ENCODE data around the gene RBM39. TPM values are rescaled to one million over a fixed set of nuclear protein-coding genes. Genes with fewer than 3 reads are reported as not detected.

RBM39 gene
- total and polyA plus RNA-seq, 10 of the 15 experiments (the other 5 are each of a cell fraction or from before 2014, with no cell fraction given), result 135 to 280 (median 217) TPM

GRCh38 chr20:35695245-35695749, 46.8 kb downstream of the RBM39 start:
- no peaks in the 10 kb centered on the region; a peak in 2 of 4 replicates for H3K36me3 ChIP-seq (ENCODE audit: control insufficient read depth in 2 of 2, insufficient read depth in 2 of 2, low read length in 1 of 2)
- CTCF ChIA-PET, result no interaction called here
- no peak overlapping the region for H3K4me3 ChIP-seq
- in situ Hi-C loops (cut with MboI), result no loop called here
- no peaks in the 10 kb centered on the region for H4K20me1 ChIP-seq (ENCODE audit: control insufficient read depth, insufficient read depth)
- H3K27me3 ChIP-seq (replicated peaks in 1 of 2; ENCODE audit: control insufficient read depth in 2 of 2, insufficient read depth in 2 of 2, low read length in 1 of 2), result no peaks in the 10 kb centered on the region
- FAIRE-seq, result no peak
- H3K27ac ChIP-seq (ENCODE audit: control insufficient read depth, insufficient read depth), result no peak overlapping the region
- SMC1A ChIA-PET (ENCODE audit: uncharacterized antibody, unreplicated experiment), result no interaction called here
- no peak overlapping the region for H3K9ac ChIP-seq (ENCODE audit: control insufficient read depth, insufficient read depth, low read length)
- no peak overlapping the region for H2AFZ ChIP-seq (ENCODE audit: control insufficient read depth, low read depth, low read length)
- no peak for ATAC-seq
- POLR2A ChIA-PET, result no interaction called here
- no peak overlapping the region for H3K4me2 ChIP-seq (ENCODE audit: control insufficient read depth, insufficient read depth)
- intact Hi-C loops (cut with micrococcal nuclease; ENCODE audit: unreplicated experiment), result loop anchor here (5.0 kb wide), 1 partner anchor 93 kb away; no protein-coding TSS in a partner anchor
- BruUV-seq (replicated peaks), result no TSS peak
- WGBS (ENCODE audit: insufficient coverage, insufficient replicate concordance, low lambda C conversion rate, missing lambda C conversion rate), result 4% methylated on average over 2 of the region's 2 CpGs
- H3K79me2 ChIP-seq (ENCODE audit: control insufficient read depth, insufficient read depth, low read length), result peaks cover 21% of the 10 kb centered on the region
- RAD21 ChIA-PET (ENCODE audit: unreplicated experiment), result no interaction called here
- TF ChIP-seq SPI1 (IDR thresholded peaks at IDR 0.05; ENCODE audit: borderline replicate concordance, insufficient read depth, low read depth, low read length) (no peak), RAD21 (IDR thresholded peaks at IDR 0.05; ENCODE audit: insufficient read depth, low read depth, low read length) (0 out of 2 replicates have a peak, but pooled peaks have one; percentile 2)
- H3K4me1 ChIP-seq (ENCODE audit: control insufficient read depth, insufficient read depth, low read length), result 0 out of 2 replicates have a peak, but pooled peaks cover 8% of the 10 kb centered on the region
- DNase-seq (ENCODE audit: low read depth, low spot score), result no peak
- no peaks in the 10 kb centered on the region for H3K9me3 ChIP-seq (replicated peaks; ENCODE audit: control insufficient read depth, insufficient read depth, low read length)

GRCh38 chr20:35690265-35690664, 51.8 kb downstream of the RBM39 start:
- WGBS (ENCODE audit: insufficient coverage, insufficient replicate concordance, low lambda C conversion rate, missing lambda C conversion rate), result 94% methylated on average over 4 of the region's 4 CpGs
- H3K9ac ChIP-seq (ENCODE audit: control insufficient read depth, insufficient read depth, low read length), result no peak overlapping the region
- H3K27me3 ChIP-seq (replicated peaks in 1 of 2; ENCODE audit: control insufficient read depth in 2 of 2, insufficient read depth in 2 of 2, low read length in 1 of 2), result no peaks in the 10 kb centered on the region
- ChIA-PET CTCF (interaction anchor here (1.1 kb wide), 1 partner anchor 194 kb away, joined by 3 read pairs; no protein-coding TSS in a partner anchor), RAD21 (ENCODE audit: unreplicated experiment) (interaction anchor here (0.7 kb wide), 1 partner anchor 254 kb away, joined by 4 read pairs; no protein-coding TSS in a partner anchor), POLR2A (no interaction called here), SMC1A (ENCODE audit: uncharacterized antibody, unreplicated experiment) (no interaction called here)
- FAIRE-seq (no peak), DNase-seq (ENCODE audit: low read depth, low spot score) (no peak), ATAC-seq (no peak)
- no peaks in the 10 kb centered on the region for H3K9me3 ChIP-seq (replicated peaks; ENCODE audit: control insufficient read depth, insufficient read depth, low read length)
- no TSS peak for BruUV-seq (replicated peaks)
- H3K4me1 ChIP-seq (ENCODE audit: control insufficient read depth, insufficient read depth, low read length), result no peaks in the 10 kb centered on the region
- no peak overlapping the region for H3K27ac ChIP-seq (ENCODE audit: control insufficient read depth, insufficient read depth)
- H2AFZ ChIP-seq (ENCODE audit: control insufficient read depth, low read depth, low read length), result no peak overlapping the region
- H3K4me2 ChIP-seq (ENCODE audit: control insufficient read depth, insufficient read depth), result no peak overlapping the region
- H4K20me1 ChIP-seq (ENCODE audit: control insufficient read depth, insufficient read depth), result no peaks in the 10 kb centered on the region
- in situ Hi-C loops (cut with MboI) (no loop called here), intact Hi-C loops (cut with micrococcal nuclease; ENCODE audit: unreplicated experiment) (no loop called here)
- H3K4me3 ChIP-seq, result no peak overlapping the region
- no peaks in the 10 kb centered on the region; a peak in 3 of 4 replicates for H3K36me3 ChIP-seq (ENCODE audit: control insufficient read depth in 2 of 2, insufficient read depth in 2 of 2, low read length in 1 of 2)
- H3K79me2 ChIP-seq (ENCODE audit: control insufficient read depth, insufficient read depth, low read length), result no peaks in the 10 kb centered on the region
- no peak for TF ChIP-seq ZNF217 (IDR thresholded peaks at IDR 0.05)
- TF ChIP-seq NR2F1 (conservative IDR thresholded peaks at IDR 0.05), result no peak
- TF ChIP-seq IKZF1 (conservative IDR thresholded peaks at IDR 0.05), result no peak
- no peak for TF ChIP-seq BCL11A (IDR thresholded peaks at IDR 0.05; ENCODE audit: low read depth, low read length)
- no peak for TF ChIP-seq ZNF384 (IDR thresholded peaks at IDR 0.05; ENCODE audit: borderline replicate concordance, low read depth, low read length)
- no peak for TF ChIP-seq RB1 (IDR thresholded peaks at IDR 0.05; ENCODE audit: borderline replicate concordance)
- no peak for TF ChIP-seq EZH2 (IDR thresholded peaks at IDR 0.05; ENCODE audit: borderline replicate concordance, control insufficient read depth, low read depth, low read length)
- TF ChIP-seq HDAC6 (IDR thresholded peaks at IDR 0.05; ENCODE audit: unreplicated experiment), result no peak
- no peak for TF ChIP-seq ZNF274 (IDR thresholded peaks at IDR 0.05; ENCODE audit: insufficient read depth, insufficient read length)
- TF ChIP-seq, protein P1, sequence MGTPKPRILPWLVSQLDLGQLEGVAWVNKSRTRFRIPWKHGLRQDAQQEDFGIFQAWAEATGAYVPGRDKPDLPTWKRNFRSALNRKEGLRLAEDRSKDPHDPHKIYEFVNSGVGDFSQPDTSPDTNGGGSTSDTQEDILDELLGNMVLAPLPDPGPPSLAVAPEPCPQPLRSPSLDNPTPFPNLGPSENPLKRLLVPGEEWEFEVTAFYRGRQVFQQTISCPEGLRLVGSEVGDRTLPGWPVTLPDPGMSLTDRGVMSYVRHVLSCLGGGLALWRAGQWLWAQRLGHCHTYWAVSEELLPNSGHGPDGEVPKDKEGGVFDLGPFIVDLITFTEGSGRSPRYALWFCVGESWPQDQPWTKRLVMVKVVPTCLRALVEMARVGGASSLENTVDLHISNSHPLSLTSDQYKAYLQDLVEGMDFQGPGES (IDR thresholded peaks at IDR 0.05), result no peak
- TF ChIP-seq MEF2B (IDR thresholded peaks at IDR 0.05; ENCODE audit: partially characterized antibody, poor library complexity, severe bottlenecking), result no peak
- no peak for TF ChIP-seq BRCA1 (IDR thresholded peaks at IDR 0.05; ENCODE audit: low read depth, low read length)
- TF ChIP-seq, protein P2, sequence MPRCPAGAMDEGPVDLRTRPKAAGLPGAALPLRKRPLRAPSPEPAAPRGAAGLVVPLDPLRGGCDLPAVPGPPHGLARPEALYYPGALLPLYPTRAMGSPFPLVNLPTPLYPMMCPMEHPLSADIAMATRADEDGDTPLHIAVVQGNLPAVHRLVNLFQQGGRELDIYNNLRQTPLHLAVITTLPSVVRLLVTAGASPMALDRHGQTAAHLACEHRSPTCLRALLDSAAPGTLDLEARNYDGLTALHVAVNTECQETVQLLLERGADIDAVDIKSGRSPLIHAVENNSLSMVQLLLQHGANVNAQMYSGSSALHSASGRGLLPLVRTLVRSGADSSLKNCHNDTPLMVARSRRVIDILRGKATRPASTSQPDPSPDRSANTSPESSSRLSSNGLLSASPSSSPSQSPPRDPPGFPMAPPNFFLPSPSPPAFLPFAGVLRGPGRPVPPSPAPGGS (IDR thresholded peaks at IDR 0.05; ENCODE audit: borderline replicate concordance, insufficient read depth, low read depth, low read length, poor library complexity, severe bottlenecking), result no peak
- no peak for TF ChIP-seq SIX5 (IDR thresholded peaks at IDR 0.05; ENCODE audit: low read depth, low read length, severe bottlenecking)

Measured in GM12878 (cell line).